Measurements from ENCODE around the gene ZNF664. TPM values are rescaled to one million over a fixed set of nuclear protein-coding genes. Genes with fewer than 3 reads are reported as not detected.
A peak's percentile ranks its signal among the peaks of the same experiment; 100 is the strongest.

ZNF664 gene
- total RNA-seq, 1 donor from 2014 or later, result 88.2 TPM

GRCh38 chr12:124031058-124031457 is 58.0 kb downstream of the ZNF664 start:
- TF ChIP-seq CTCF (IDR thresholded peaks at IDR 0.05; ENCODE audit: insufficient read depth, low read length, severe bottlenecking), result no peak
- DNase-seq (ENCODE audit: low read depth) (no peak), FAIRE-seq (no peak)
- H3K27me3 ChIP-seq (ENCODE audit: control insufficient read depth, insufficient read depth, low read length), result peaks cover 4% of the 10 kb centered on the region
- no peak overlapping the region for H3K4me3 ChIP-seq (ENCODE audit: low read depth, low read length)
- H3K36me3 ChIP-seq (ENCODE audit: control insufficient read depth, insufficient read depth, low read length), result no peaks in the 10 kb centered on the region

DNA sequence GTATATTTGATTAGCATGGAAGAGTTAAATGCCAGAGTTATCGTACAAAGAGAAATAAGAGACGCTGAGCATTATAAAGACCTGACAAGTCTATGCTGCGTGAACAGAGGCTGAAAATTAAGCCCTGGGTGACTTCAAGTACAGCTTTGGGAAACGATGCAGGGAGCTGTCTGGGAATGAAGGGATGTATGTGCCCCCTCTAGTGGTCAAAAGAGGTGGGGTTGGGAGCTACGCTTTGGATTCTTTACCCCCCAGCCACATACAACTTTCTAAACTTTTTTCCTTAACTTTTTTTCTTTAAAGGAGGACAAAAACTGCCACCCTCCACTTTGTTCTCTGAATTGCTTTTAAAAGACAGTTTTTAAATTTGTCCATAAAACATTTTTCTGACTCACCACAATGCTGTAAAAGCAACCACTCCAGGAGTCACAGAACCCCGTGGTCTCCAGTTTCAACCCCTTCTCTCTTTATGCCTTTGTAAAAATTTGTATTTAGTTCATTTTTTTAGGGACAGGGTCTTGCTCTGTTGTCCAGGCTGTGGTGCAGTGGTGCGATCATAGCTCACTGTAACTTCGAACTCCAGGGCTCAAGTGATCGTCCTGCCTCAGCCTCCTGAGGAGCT is 59.4 kb downstream of the ZNF664 start:
- DNase-seq (ENCODE audit: low read depth) (peak; percentile 44), FAIRE-seq (no peak)
- H3K4me3 ChIP-seq (ENCODE audit: low read depth, low read length), result no peak overlapping the region

DNA sequence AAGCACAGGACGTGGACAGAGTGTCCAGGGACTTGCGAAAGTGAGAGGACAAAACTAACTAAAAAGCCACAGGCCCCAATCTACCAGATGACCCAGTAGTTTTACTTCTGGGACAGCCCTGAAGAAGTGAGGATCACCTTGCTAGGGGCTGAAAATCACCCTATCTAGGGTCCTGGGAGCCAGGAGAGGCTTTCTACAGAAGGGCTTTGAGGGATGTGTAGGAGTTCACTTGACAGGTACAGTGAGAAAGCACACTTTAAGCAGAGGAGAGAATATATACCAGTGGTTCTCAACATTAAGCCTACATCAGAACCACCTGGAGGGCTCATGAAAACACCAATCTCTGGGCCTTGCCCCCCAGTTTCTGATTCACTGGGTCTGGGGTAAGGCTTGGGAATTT is 60.8 kb downstream of the ZNF664 start:
- Histone ChIP-seq H3K36me3 (ENCODE audit: control insufficient read depth, insufficient read depth, low read length) (no peaks in the 10 kb centered on the region), H3K4me3 (ENCODE audit: low read depth, low read length) (no peak overlapping the region), H3K27me3 (ENCODE audit: control insufficient read depth, insufficient read depth, low read length) (peaks cover 4% of the 10 kb centered on the region)
- TF ChIP-seq CTCF (IDR thresholded peaks at IDR 0.05; ENCODE audit: insufficient read depth, low read length, severe bottlenecking), result no peak
- FAIRE-seq (no peak), DNase-seq (ENCODE audit: low read depth) (no peak)

More for the DNA sequence above, 59.4 kb downstream of the ZNF664 start:
- TF ChIP-seq CTCF (IDR thresholded peaks at IDR 0.05; ENCODE audit: insufficient read depth, low read length, severe bottlenecking), result peak; percentile 92
- Histone ChIP-seq H3K36me3 (ENCODE audit: control insufficient read depth, insufficient read depth, low read length) (no peaks in the 10 kb centered on the region), H3K27me3 (ENCODE audit: control insufficient read depth, insufficient read depth, low read length) (peaks cover 4% of the 10 kb centered on the region)

- H3K27me3 ChIP-seq (ENCODE audit: control insufficient read depth, insufficient read depth, low read length), result peaks cover 4% of the 10 kb centered on the region
- no peaks in the 10 kb centered on the region for H3K36me3 ChIP-seq (ENCODE audit: control insufficient read depth, insufficient read depth, low read length)
- H3K4me3 ChIP-seq (ENCODE audit: low read depth, low read length), result no peak overlapping the region
- FAIRE-seq (no peak), DNase-seq (ENCODE audit: low read depth) (no peak)
- TF ChIP-seq CTCF (IDR thresholded peaks at IDR 0.05; ENCODE audit: insufficient read depth, low read length, severe bottlenecking), result no peak
Measured at GRCh38 chr12:124034297-124034696, 61.3 kb downstream of the ZNF664 start.

DNA sequence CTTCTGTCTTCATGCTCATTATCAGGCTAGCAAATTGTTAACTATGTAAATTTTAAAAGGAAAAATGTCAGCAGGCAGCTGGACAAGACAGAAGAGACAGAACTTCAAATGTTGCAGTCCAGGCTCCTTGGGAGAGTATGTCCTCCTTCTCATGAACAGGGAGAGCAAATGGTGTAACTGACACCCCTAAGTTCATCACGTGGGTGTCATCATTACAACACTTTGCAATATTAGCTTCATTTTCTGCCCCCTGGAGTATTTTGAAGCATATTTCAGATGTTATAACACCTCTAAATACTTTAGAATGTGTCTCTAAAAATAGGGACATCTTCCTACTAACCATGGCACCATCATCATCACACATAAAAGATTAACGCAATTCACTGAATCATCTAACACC is 62.1 kb downstream of the ZNF664 start:
- Histone ChIP-seq H3K27me3 (ENCODE audit: control insufficient read depth, insufficient read depth, low read length) (peaks cover 4% of the 10 kb centered on the region), H3K36me3 (ENCODE audit: control insufficient read depth, insufficient read depth, low read length) (no peaks in the 10 kb centered on the region), H3K4me3 (ENCODE audit: low read depth, low read length) (no peak overlapping the region)
- no peak for FAIRE-seq
- no peak for DNase-seq (ENCODE audit: low read depth)
- TF ChIP-seq CTCF (IDR thresholded peaks at IDR 0.05; ENCODE audit: insufficient read depth, low read length, severe bottlenecking), result no peak

GRCh38 chr12:124036171-124036598 is 63.2 kb downstream of the ZNF664 start:
- FAIRE-seq, result no peak
- no peak for DNase-seq (ENCODE audit: low read depth)
- H3K36me3 ChIP-seq (ENCODE audit: control insufficient read depth, insufficient read depth, low read length), result no peaks in the 10 kb centered on the region
- peaks cover 4% of the 10 kb centered on the region for H3K27me3 ChIP-seq (ENCODE audit: control insufficient read depth, insufficient read depth, low read length)
- no peak overlapping the region for H3K4me3 ChIP-seq (ENCODE audit: low read depth, low read length)
- no peak for TF ChIP-seq CTCF (IDR thresholded peaks at IDR 0.05; ENCODE audit: insufficient read depth, low read length, severe bottlenecking)
